HK-2 (cell line): Measurements from ENCODE around the gene ITPK1.

Experiments
- DNase-seq: peaks from one replicate; pipeline ENCODE4 v3.0.0-alpha.2; 2018; ENCODE audit not compliant: unreplicated experiment

ITPK1 gene

DNA sequence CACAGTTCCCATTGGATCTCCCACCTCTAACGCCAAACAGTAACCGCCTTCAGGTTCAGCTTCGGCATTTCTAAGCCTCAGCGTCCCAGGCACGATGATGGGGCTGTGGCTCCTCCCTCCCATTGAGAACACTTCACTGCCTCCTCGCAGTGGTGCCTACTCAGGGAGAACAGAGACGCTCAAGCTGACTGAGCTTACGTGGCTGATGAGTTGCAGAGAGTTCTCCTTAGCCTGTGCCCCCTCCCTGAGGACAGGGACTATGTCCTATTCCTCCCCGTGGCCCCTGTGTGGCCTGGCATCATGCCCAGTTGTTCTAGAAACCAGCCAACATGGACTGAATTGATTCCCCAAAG lies 87.0 kb downstream of the ITPK1 start:
- DNase-seq = peak; percentile 65

GRCh38 chr14:93027810-93028723 lies 87.7 kb downstream of the ITPK1 start:
- peak; percentile 65 for DNase-seq

GRCh38 chr14:93026339-93026738 lies 89.4 kb downstream of the ITPK1 start:
- no peak for DNase-seq

DNA sequence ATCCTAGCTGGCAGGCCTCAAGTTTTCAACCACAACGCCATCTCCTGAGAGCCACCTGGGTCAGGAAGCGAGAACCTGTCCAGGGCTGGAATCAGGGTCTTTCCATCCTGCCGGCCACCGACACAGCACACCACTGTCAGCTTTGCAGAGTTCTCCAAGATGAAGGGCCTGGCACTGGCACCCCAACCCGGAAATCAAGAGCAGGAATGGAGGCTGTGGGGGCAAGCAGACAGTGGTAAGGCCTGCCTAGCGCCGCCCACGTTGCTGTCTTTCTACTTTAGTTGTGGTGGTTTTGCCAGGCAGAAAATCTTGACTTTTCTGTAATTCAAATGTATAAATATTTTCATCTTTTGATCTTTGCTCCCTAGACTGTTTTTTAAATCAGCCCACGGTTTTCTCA lies 90.7 kb downstream of the ITPK1 start:
- DNase-seq = no peak

DNA sequence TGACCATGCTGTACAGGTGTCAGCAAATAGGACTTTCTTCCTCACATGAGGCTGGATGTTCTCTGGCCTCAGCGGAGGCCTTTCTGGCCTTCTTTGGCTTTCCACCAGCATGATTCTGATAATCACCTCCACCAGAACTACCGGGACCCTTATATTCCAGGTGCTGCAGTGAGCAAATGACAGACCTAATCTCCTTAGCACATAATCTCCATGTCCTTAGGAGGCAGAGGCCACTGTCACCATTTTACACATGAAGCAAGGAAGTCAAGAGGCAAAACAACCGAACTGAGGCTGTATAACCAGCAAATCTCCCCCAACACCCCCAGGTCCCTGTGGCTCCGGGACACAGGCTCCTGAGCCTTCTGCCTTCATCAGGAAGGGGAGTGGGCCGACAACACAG lies 91.2 kb downstream of the ITPK1 start:
- no peak for DNase-seq

GRCh38 chr14:93023802-93024434 lies 91.8 kb downstream of the ITPK1 start:
- DNase-seq = no peak

DNA sequence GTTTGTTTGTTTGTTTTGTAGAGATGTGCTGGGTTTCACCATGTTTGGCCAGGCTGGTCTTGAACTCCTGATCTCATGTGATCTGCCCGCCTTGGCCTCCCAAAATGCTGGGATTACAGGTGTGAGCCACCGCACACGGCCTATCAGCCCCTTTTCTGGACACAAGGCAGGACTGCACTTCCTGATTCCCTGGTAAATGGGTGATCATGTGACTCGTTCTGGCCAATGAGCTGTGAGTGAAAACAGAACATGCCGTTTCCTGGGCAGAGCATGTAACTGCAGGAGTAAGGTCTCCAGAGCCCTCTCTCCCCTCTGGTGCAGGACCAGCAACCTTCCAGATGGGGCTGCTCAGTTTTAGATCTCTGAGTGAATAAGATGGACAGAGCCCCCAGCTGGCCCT lies 92.7 kb downstream of the ITPK1 start:
- no peak for DNase-seq

DNA sequence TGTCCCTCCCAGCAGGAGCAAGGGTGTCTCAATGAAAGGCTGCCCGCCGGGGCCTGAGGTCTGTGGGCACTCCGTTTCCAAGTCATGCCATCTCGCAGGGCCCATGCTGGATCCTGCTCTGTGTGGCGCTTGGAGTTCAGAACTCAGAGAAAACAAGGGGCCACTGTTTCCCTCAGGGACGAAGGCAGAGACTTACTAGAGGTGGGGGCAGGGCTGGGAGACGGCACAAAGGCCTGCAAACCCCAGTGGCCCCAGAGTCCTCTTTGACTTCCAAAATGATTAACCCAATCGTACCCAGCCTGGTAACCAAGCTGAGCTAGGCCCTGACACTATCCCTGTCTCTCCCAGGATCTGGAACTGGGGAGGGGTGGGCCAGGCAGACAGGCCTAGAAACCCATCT lies 95.8 kb downstream of the ITPK1 start:
- DNase-seq = no peak

GRCh38 chr14:93019367-93019843 lies 96.3 kb downstream of the ITPK1 start:
- no peak for DNase-seq

GRCh38 chr14:93018366-93018765 lies 97.4 kb downstream of the ITPK1 start:
- DNase-seq = no peak

- DNase-seq = no peak
These were observed 97.8 kb downstream of the ITPK1 start for GRCh38 chr14:93017898-93018297.

GRCh38 chr14:93017301-93017797 lies 98.4 kb downstream of the ITPK1 start:
- no peak for DNase-seq

DNA sequence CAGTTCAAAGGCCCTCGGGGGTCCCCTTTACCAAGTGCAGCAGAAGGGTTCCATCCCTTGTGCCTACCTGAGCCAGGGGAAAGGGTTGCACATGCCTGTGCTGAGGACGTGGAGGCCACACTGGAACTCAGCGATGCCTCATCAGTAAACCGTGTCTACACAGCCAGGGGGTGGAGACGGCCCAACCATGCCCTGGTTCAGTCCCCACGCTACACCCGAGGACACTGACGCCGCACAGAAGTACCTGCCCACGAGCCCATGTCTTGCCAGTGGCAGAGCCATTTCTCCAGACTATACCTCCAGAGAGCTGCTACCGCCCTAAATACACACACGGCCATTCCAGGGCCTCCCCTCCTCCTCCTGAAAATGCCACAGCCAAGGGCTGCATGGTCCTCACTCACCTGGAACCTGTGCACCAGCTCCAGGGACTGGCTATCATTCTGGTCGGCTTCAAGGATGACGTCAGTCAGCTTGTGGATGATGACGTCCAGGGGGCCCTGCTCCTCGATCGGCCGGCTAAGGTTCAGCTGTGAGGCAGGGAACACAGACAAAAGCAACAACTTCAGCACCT lies 99.4 kb downstream of the ITPK1 start:
- DNase-seq = no peak

DNA sequence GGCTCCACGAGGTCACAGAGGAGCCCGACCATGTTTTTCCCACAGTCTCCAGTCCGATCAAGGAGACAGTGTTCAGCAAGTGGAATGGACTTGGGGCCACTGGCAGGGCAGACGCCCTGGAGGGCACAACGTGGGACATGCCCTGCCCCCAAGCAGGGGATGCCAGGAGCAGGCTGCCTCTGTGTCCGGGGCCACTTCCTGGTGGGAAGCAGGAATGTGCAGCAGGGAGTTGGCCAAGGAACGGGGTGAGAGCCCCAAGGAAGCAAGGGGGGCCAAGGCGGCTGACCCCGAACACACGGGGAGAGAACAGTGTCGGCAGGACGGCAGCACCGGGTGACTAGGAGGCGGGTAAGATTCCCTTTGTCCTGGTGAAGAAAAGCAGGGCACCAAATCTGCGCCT lies 100.2 kb downstream of the ITPK1 start:
- no peak for DNase-seq

DNA sequence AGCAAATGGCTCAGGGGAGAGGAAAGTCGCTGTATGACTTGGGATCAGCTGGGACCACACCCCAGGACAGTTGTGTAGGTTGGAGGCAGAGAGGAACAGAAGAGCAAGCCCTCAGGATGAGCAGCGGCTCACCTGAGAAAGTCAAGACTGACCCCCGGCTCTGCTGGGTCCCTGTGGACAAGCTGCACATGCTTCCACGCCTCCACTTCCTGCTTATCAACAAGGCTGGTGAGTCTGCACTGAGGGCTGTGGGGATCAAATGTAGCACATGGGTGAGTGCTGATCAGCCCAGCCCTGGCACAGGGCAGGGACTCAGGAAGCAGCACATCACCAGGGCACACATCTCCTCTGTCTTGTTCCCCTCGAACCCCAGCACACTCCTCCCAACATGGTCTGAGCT lies 100.7 kb downstream of the ITPK1 start:
- DNase-seq = no peak

DNA sequence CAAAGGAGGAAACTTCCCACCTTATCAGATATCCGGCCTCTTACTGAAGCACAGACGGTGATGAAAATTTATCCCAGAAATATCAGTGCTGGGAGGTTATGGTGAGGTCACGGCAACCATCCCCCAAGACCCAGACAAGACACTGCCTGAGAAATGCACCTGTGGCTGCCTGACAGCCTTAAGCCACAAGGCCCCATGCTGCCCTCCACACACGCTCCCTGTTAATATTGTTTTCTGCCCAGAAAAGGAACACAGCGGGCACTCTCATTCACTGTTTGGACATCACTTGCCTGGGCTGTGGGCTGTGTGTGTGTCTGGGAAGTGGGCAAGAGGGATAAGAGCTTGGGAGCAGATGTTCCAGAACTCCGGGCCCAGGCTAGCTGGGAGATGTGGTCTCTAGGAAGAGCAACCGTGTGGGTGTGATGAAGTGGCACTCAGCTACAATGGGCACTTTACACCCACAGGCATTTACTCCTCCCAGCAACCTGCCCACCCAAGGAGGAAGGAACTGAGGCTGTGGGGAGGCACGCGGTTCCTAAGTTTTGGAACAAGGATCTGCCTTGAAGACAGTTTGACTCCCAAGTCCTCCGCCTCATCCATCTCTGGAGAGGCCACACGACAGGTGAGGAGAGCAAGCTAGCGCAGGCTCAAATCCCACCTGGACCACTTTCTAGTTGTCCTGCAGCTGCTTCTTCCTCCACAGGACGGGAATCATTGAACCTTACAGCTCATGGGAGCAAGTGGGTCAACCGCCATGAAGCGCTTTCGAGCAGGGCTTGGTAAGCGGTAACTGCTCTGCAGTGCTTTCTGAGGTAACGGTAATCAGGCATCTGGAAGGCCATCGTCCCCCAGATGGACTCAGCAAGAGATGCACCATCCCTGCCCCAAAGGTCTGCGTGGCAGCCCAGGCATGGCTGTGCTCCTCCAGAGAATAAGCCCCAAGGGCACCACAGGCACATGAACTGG lies 101.4 kb downstream of the ITPK1 start:
- no peak for DNase-seq

DNA sequence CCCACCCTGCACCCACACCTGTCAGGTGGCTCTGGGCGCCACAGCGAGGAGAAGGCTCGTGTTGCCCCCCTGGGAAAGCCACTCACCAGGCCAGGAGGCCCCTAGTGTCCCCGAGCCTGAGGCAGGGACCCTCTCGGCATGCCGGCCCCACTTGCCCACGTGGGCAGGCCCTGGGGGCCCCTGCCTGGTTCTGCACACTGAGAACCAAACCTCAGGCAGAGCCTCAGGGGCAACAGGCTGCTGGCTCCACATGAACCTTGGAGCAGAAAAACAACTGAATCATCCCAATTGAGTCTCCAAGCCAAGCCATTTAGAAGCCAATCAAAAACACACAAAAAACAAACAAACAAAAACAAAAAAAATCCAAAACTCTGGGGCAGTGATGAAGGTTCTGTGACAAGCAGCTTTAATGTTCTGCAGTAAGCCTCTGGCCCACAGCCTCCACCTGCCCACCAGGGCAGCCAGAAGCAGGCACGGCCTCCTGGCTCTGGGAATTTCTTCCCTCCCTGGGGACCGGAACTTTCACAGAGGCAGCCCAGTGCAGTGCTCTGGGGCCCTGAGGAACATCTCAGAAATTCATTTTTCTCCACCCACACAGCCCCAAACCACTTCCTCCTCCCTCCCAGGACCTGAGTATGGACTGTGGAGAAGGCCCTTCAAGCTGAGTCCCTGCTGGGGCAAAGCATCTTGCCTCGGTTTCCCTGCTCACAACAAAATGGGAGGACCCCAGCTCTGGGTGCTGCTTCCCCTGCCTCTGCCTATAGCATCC lies 102.6 kb downstream of the ITPK1 start:
- no peak for DNase-seq

GRCh38 chr14:93012506-93012905 lies 103.2 kb downstream of the ITPK1 start:
- DNase-seq = no peak

DNA sequence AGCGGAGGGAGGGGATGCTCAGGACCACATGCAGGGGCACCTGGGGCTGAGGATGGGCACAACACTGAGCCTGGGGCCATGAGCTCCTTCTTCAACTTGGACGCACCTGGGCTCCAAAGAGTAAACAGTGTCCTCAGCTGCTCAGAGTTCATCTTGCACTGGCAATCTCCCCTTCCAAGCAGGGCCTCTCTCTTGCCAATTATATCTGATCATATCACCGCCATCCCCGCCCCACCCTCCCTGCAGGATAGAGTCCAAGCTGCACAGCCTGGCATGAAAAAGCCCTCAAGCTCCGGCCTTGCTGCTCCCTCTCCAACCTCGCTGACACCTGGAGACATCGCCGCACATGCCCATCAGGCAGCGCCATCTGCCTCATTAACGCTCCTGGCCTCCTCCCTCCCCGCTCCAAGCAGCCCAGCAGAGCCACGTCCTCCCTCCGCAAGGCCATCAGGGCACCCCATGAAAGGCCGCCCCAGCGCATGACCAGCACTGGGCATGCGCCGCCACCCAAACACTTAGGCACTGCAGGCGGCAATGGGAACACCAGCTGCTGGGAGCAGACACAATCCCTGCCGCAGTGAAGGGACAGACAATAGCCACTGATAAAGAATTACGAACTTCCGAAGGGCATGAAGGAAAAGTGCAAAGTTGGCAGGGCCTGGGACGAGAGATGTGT lies 103.9 kb downstream of the ITPK1 start:
- no peak for DNase-seq

- DNase-seq = no peak
These were observed 104.6 kb downstream of the ITPK1 start for GRCh38 chr14:93011141-93011529.
